Gastroesophageal sphincter (tissue), 4 donors: Measurements from ENCODE around the gene ZBTB16. TPM values are rescaled to one million over a fixed set of nuclear protein-coding genes. Genes with fewer than 3 reads are reported as not detected.

Source experiments
- ATAC-seq: fragments of 150-250 bp; one replicate; pipeline ENCODE4 v1.9.1; 2016; ENCODE audit warnings: mild to moderate bottlenecking, moderate library complexity
- H3K27ac ChIP-seq, 4 donors: fragments of 200-600 bp; sonication (generic) in 3 of 4; 1 replicate in 3 of 4; 2 replicates in 1 of 4; pipeline ENCODE4 v1.5.1; 2016 to 2019
- H3K27me3 ChIP-seq: fragments of 200-600 bp; sonication (generic); one replicate; pipeline ENCODE4 v1.5.1; 2019
- H3K36me3 ChIP-seq, 2 donors: fragments of 200-600 bp; sonication (generic); one replicate each; pipeline ENCODE4 v1.5.1; 2019; ENCODE audit warnings: control low read depth in 1 of 2
- H3K4me1 ChIP-seq, 3 donors: fragments of 200-600 bp; sonication (generic); 1 replicate in 2 of 3; 2 replicates in 1 of 3; pipeline ENCODE4 v1.5.1; 2016 to 2019; ENCODE audit warnings: control low read depth in 2 of 3
- H3K4me3 ChIP-seq, 2 donors: fragments of 200-600 bp; sonication (generic); one replicate each; pipeline ENCODE4 v1.5.1; 2019; ENCODE audit warnings: mild to moderate bottlenecking in 1 of 2, moderate library complexity in 1 of 2
- H3K9me3 ChIP-seq, 3 donors: fragments of 200-600 bp; sonication (generic); one replicate each; pipeline ENCODE4 v1.5.1; 2017 to 2019; ENCODE audit warnings: control low read depth in 2 of 3
- CTCF ChIP-seq, 4 experiments: fragments of 200-600 bp in 2 of 4; fragments of 450-650 bp in 2 of 4; sonication (generic) in 1 of 4; IDR thresholded peaks; one replicate each; pipeline ENCODE4 v1.5.1; 2017 to 2019; ENCODE audit warnings: antibody characterized with exemption in 4 of 4, mild to moderate bottlenecking in 2 of 4, moderate library complexity in 2 of 4
- EP300 ChIP-seq: sonication (generic); formaldehyde crosslinking; IDR thresholded peaks from one replicate; pipeline ENCODE4 v1.6.1; 2017; ENCODE audit warnings: antibody characterized with exemption, mild to moderate bottlenecking
- POLR2A ChIP-seq, 2 donors: fragments of 450-650 bp; IDR thresholded peaks; one replicate each; pipeline ENCODE4 v1.6.1; 2017; ENCODE audit warnings: antibody characterized with exemption in 2 of 2, mild to moderate bottlenecking in 2 of 2, moderate library complexity in 1 of 2
- POLR2AphosphoS5 ChIP-seq: sonication (generic); formaldehyde crosslinking; IDR thresholded peaks from one replicate; pipeline ENCODE4 v1.6.1; 2017; ENCODE audit warnings: antibody characterized with exemption
- WGBS, 2 donors: methylation state at CpG; one replicate each; pipeline ENCODE4 v1.1.5; 2018; ENCODE audit warnings: low coverage in 1 of 2; 5-methylcytosine and 5-hydroxymethylcytosine counted together
- total RNA-seq, 4 donors: library from RNA; depleted of rRNA; stranded (reverse); fragments of >200 nt; gene quantifications; one replicate each; pipeline ENCODE4 v1.1.0, GENCODE V29; 2016

Gene ZBTB16
- total RNA-seq, 4 donors from 2014 or later = 153 to 284 (median 232) TPM

- 67% methylated on average over 1 of the region's 1 CpG; no CpG with 5 or more reads in 1 of the 2 donors for WGBS, 2 donors
- H3K4me1 ChIP-seq = peaks cover 39 to 96% (median 72%) of the 10 kb centered on the region in 3 donors
- H3K4me3 ChIP-seq = no peak overlapping the region
- ATAC-seq = peak; percentile 1
- H3K27me3 ChIP-seq = no peaks in the 10 kb centered on the region
- no peaks in the 10 kb centered on the region for H3K9me3 ChIP-seq
- H3K27ac ChIP-seq = peak overlapping the region; percentile 91 to 100 (median 97)
- no peak for TF ChIP-seq EP300
- no peak for TF ChIP-seq POLR2A (IDR thresholded peaks at IDR 0.05)
- no peak for TF ChIP-seq CTCF (IDR thresholded peaks at IDR 0.05)
- TF ChIP-seq POLR2AphosphoS5 = no peak
- H3K36me3 ChIP-seq = peaks cover 0 to 6% of the 10 kb centered on the region in 2 donors
Measured at GRCh38 chr11:114178656-114179055, 119.1 kb downstream of the ZBTB16 start.

GRCh38 chr11:114179234-114179941 is 119.9 kb downstream of the ZBTB16 start:
- WGBS, 2 donors = 0 to 4% methylated on average over 5 of the region's 5 CpGs
- Histone ChIP-seq H3K9me3 (no peaks in the 10 kb centered on the region), H3K4me3 (peak overlapping the region; percentile 45 to 51), H3K27me3 (no peaks in the 10 kb centered on the region), H3K36me3 (peaks cover 0 to 13% of the 10 kb centered on the region in 2 donors), H3K4me1 (peaks cover 33 to 96% (median 73%) of the 10 kb centered on the region in 3 donors), H3K27ac (peak overlapping the region; percentile 91 to 100 (median 98))
- TF ChIP-seq CTCF (IDR thresholded peaks at IDR 0.05) (peak in 2 of 4 experiments; percentile 33 to 36), EP300 (peak; percentile 100), POLR2AphosphoS5 (peak; percentile 100), POLR2A (IDR thresholded peaks at IDR 0.05) (peak; percentile 61 to 79)
- peak; percentile 89 for ATAC-seq

- WGBS, 2 donors = 87 to 100% methylated on average over 1 to 3 of the region's 7 CpGs
- Histone ChIP-seq H3K4me3 (peak overlapping the region; percentile 45 to 51), H3K4me1 (peaks cover 23 to 96% (median 62%) of the 10 kb centered on the region in 3 donors), H3K27ac (peak overlapping the region; percentile 91 to 100 (median 98)), H3K36me3 (peaks cover 0 to 24% of the 10 kb centered on the region in 2 donors), H3K9me3 (no peaks in the 10 kb centered on the region), H3K27me3 (no peaks in the 10 kb centered on the region)
- no peak for ATAC-seq
- TF ChIP-seq POLR2A (IDR thresholded peaks at IDR 0.05) (no peak), EP300 (no peak), CTCF (IDR thresholded peaks at IDR 0.05) (peak; percentile 17 to 69 (median 60)), POLR2AphosphoS5 (no peak)
Measured at GRCh38 chr11:114180301-114181055, 121.0 kb downstream of the ZBTB16 start.

GRCh38 chr11:114181195-114181594 is 121.7 kb downstream of the ZBTB16 start:
- no peaks in the 10 kb centered on the region for H3K27me3 ChIP-seq
- peaks cover 0 to 32% of the 10 kb centered on the region in 2 donors for H3K36me3 ChIP-seq
- TF ChIP-seq POLR2A (IDR thresholded peaks at IDR 0.05) = no peak
- no peak for TF ChIP-seq POLR2AphosphoS5
- TF ChIP-seq CTCF (IDR thresholded peaks at IDR 0.05) = no peak
- TF ChIP-seq EP300 = no peak
- H3K4me3 ChIP-seq = peak overlapping the region in 1 of 2 donors; percentile 45
- no peaks in the 10 kb centered on the region for H3K9me3 ChIP-seq
- H3K4me1 ChIP-seq = peaks cover 23 to 96% (median 55%) of the 10 kb centered on the region in 3 donors
- WGBS, 2 donors = 90 to 100% methylated on average over 2 to 3 of the region's 3 CpGs
- ATAC-seq = no peak
- peak overlapping the region; percentile 91 to 100 (median 98) for H3K27ac ChIP-seq
